ENCODE data around the gene NCOA1. TPM values are rescaled to one million over a fixed set of nuclear protein-coding genes. Genes with fewer than 3 reads are reported as not detected.

Gene NCOA1
- total RNA-seq, 2 donors from 2014 or later: 34.9 to 58.3 TPM

DNA sequence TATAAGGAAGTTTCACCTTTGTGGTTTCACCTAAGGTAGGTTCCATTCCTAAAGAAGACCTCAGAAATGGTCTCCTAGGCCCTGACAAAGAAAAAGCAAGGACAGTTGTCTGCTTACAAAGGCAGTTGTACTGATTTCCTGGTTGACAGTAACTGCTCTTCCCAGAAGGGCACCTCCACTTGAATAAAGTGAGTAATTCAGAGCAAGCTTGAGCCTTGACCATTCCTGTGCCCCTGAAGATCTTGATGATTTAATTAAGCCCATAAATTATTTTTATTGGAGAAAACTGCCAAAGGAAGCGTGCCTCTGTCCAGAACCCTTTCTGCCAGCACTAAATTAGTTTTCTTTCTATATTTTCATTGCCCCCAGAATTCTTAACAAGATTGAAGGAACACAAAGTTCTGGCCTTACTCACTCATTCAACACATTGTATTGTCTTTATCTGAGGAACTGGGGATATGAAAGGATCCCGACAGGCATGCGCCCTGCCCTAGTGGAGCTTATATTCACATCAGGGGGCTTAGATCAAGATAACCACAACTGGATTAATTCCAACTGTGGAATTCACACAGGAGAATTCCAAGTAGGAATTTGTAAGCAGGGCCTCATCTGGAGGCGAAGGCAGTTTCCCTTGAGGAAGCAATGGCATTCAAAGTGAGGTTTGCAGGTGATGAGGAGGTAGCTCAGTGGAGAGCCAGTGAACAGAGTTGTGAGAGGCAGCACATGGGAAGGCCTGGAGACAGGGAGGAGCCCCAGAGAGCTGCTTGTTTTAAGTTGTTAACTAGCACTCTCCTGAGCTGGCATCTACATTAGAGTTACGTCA is 280.9 kb downstream of the NCOA1 start:
- Histone ChIP-seq H3K36me3 (peaks cover 7% of the 10 kb centered on the region), H3K4me3 (no peak overlapping the region), H3K27me3 (replicated peaks; ENCODE audit: insufficient read depth) (no peaks in the 10 kb centered on the region), H3K9me3 (no peaks in the 10 kb centered on the region), H3K4me1 (ENCODE audit: control insufficient read depth in 1 of 2, low read depth in 2 of 2) (no peaks in the 10 kb centered on the region), H3K27ac (no peak overlapping the region)
- no peak for DNase-seq (ENCODE audit: low spot score)
- no peak for ATAC-seq (ENCODE audit: insufficient number of reproducible peaks, low FRiP score, low read depth)
- TF ChIP-seq, protein P1, sequence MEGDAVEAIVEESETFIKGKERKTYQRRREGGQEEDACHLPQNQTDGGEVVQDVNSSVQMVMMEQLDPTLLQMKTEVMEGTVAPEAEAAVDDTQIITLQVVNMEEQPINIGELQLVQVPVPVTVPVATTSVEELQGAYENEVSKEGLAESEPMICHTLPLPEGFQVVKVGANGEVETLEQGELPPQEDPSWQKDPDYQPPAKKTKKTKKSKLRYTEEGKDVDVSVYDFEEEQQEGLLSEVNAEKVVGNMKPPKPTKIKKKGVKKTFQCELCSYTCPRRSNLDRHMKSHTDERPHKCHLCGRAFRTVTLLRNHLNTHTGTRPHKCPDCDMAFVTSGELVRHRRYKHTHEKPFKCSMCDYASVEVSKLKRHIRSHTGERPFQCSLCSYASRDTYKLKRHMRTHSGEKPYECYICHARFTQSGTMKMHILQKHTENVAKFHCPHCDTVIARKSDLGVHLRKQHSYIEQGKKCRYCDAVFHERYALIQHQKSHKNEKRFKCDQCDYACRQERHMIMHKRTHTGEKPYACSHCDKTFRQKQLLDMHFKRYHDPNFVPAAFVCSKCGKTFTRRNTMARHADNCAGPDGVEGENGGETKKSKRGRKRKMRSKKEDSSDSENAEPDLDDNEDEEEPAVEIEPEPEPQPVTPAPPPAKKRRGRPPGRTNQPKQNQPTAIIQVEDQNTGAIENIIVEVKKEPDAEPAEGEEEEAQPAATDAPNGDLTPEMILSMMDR (IDR thresholded peaks at IDR 0.05): no peak

DNA sequence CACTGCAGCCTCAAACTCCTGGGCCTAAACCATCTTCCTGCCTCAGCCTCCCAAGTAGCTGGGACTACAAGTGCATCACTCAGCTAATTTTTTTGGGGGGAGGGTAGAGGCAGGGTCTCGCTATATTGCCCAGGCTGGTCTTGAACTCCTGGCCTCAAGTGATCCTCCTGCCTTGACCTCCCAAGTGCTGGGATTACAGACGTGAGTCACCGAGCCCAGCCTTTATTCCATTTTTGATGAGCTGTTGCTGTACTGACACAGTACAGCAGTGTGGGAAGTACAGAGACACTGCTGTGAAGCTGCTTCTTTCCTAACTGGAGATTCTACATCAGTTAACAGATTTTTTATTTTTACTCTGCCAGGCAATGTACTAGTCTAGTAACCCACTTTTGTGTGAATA is 283.3 kb downstream of the NCOA1 start:
- no peak for ATAC-seq (ENCODE audit: insufficient number of reproducible peaks, low FRiP score, low read depth)
- H3K27ac ChIP-seq: no peak overlapping the region
- peaks cover 7% of the 10 kb centered on the region for H3K36me3 ChIP-seq
- no peak for DNase-seq (ENCODE audit: low spot score)
- H3K4me1 ChIP-seq (ENCODE audit: control insufficient read depth in 1 of 2, low read depth in 2 of 2): no peaks in the 10 kb centered on the region
- no peaks in the 10 kb centered on the region for H3K27me3 ChIP-seq (replicated peaks; ENCODE audit: insufficient read depth)
- H3K4me3 ChIP-seq: no peak overlapping the region
- H3K9me3 ChIP-seq: no peaks in the 10 kb centered on the region
- TF ChIP-seq, protein P1 (IDR thresholded peaks at IDR 0.05): no peak

DNA sequence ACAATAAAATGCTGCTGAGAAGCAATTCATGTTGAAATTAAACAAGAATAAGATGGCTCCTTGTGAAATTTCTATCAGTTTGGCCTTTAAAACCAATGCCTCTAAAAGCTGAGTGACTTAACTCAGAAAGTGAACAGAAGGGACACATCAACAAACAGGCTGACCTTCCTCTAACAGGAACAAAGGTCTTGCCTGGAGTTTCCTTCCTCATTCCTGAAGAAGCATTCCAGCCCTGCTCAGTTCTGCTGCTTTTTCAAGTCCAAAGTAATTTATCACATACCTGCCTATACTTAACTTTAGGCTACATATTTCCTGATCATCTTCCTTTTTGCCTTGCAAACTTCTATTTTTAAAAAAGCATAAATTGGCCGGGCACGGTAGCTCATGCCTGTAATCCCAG is 288.1 kb downstream of the NCOA1 start:
- H3K27me3 ChIP-seq (replicated peaks; ENCODE audit: insufficient read depth): no peaks in the 10 kb centered on the region
- no peaks in the 10 kb centered on the region for H3K4me1 ChIP-seq (ENCODE audit: control insufficient read depth in 1 of 2, low read depth in 2 of 2)
- DNase-seq (ENCODE audit: low spot score) (no peak), ATAC-seq (ENCODE audit: insufficient number of reproducible peaks, low FRiP score, low read depth) (no peak)
- H3K27ac ChIP-seq: no peak overlapping the region
- H3K9me3 ChIP-seq: no peaks in the 10 kb centered on the region
- TF ChIP-seq, protein P1 (IDR thresholded peaks at IDR 0.05): no peak
- H3K36me3 ChIP-seq: no peaks in the 10 kb centered on the region
- no peak overlapping the region for H3K4me3 ChIP-seq

DNA sequence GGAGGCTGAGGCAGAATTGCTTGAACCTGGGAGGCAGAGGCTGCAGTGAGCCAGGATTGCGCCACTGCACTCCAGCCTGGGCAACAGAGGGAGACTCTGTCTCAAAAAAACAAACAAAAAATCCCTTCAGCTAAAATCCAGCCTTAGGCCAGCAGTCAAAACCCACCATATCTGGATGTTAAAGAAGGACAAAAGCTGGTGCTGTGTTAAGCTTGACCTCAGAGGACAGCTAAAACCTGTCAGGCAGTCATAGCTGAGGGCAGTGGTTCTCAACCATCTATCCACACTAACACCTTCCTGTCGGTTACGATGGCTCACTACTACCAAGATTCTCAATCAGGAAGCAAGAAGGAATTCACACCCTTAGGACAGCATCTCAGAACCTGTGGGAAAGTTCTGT is 292.6 kb downstream of the NCOA1 start:
- ATAC-seq (ENCODE audit: insufficient number of reproducible peaks, low FRiP score, low read depth) (no peak), DNase-seq (ENCODE audit: low spot score) (no peak)
- no peaks in the 10 kb centered on the region for H3K9me3 ChIP-seq
- TF ChIP-seq, protein P1 (IDR thresholded peaks at IDR 0.05): no peak
- no peak overlapping the region for H3K4me3 ChIP-seq
- H3K36me3 ChIP-seq: no peaks in the 10 kb centered on the region
- no peaks in the 10 kb centered on the region for H3K4me1 ChIP-seq (ENCODE audit: control insufficient read depth in 1 of 2, low read depth in 2 of 2)
- no peaks in the 10 kb centered on the region for H3K27me3 ChIP-seq (replicated peaks; ENCODE audit: insufficient read depth)
- H3K27ac ChIP-seq: no peak overlapping the region

DNA sequence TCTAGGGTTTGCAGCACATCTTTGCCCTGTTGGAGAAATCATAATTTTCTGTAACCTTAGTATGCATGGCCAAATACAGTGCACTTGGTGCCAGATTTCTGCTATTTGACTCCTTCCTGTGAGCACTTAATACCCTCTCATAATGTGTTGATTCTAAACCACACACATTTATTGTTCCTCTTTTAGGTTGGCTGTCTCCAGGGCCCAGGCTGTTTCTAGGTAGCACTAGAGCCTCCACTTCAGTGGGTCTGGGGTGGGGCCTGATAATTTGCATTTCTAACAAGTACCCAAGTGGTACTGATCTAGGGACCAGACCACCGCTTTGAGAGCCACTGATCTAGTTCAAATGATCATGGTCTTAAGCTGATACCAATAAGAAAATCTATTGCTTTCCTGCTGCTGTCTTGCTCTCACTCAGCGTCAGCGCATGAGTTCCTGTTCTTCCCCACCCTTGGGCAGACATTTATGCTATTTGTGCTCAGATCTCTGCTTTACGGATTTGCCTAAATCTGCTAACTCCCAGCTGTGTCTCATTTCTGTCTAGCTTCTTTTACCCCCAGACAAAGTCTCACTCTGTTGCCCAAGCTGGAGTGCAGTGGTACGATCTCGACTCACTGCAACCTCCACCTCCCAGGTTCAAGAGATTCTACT is 294.7 kb downstream of the NCOA1 start:
- Histone ChIP-seq H3K36me3 (no peaks in the 10 kb centered on the region), H3K4me1 (ENCODE audit: control insufficient read depth in 1 of 2, low read depth in 2 of 2) (no peaks in the 10 kb centered on the region), H3K27me3 (replicated peaks; ENCODE audit: insufficient read depth) (no peaks in the 10 kb centered on the region), H3K4me3 (no peak overlapping the region), H3K27ac (no peak overlapping the region), H3K9me3 (no peaks in the 10 kb centered on the region)
- TF ChIP-seq, protein P1 (IDR thresholded peaks at IDR 0.05): no peak
- no peak for DNase-seq (ENCODE audit: low spot score)
- no peak for ATAC-seq (ENCODE audit: insufficient number of reproducible peaks, low FRiP score, low read depth)
